ENCODE results near the gene ZNF484. TPM values are rescaled to one million over a fixed set of nuclear protein-coding genes. Genes with fewer than 3 reads are reported as not detected.
"Not testable (repeated sequence)": the region's sequence is repeated elsewhere in the genome, so short reads cannot be mapped to it uniquely, and the experiment has no call there.

Gene ZNF484
- total RNA-seq, 1 experiment from 2014 or later: 12.7 TPM

GRCh38 chr9:92809629-92810326 lies 68.1 kb downstream of the ZNF484 start:
- H3K27me3 ChIP-seq (replicated peaks; ENCODE audit: insufficient read depth, low read depth, low read length, poor library complexity): peaks cover 99% of the 10 kb centered on the region
- CTCF ChIA-PET; H3K4me3 ChIP-seq (ENCODE audit: low read depth, low read length, poor library complexity, severe bottlenecking); H3K27ac ChIP-seq (ENCODE audit: low read depth, low read length, poor library complexity, severe bottlenecking); H3K36me3 ChIP-seq (ENCODE audit: insufficient read depth, low read length, poor library complexity, severe bottlenecking); DNase-seq (ENCODE audit: low spot score); intact Hi-C loops (cut with micrococcal nuclease; ENCODE audit: unreplicated experiment); POLR2A ChIA-PET (ENCODE audit: low non-redundant PET); H3K9me3 ChIP-seq (ENCODE audit: low read depth, low read length, poor library complexity, severe bottlenecking); H3K4me1 ChIP-seq (ENCODE audit: insufficient read depth, low read length, poor library complexity, severe bottlenecking); BruUV-seq (replicated peaks): not testable (repeated sequence)

GRCh38 chr9:92808726-92809451 lies 68.9 kb downstream of the ZNF484 start:
- peak overlapping the region; percentile 14 for H3K4me3 ChIP-seq (ENCODE audit: low read depth, low read length, poor library complexity, severe bottlenecking)
- no TSS peak for BruUV-seq (replicated peaks)
- intact Hi-C loops (cut with micrococcal nuclease; ENCODE audit: unreplicated experiment): no loop called here
- H3K27ac ChIP-seq (ENCODE audit: low read depth, low read length, poor library complexity, severe bottlenecking): no peak overlapping the region
- CTCF ChIA-PET: interaction anchor here (0.5 to 0.6 kb wide), 2 partner anchors 480 to 661 kb away, joined by 6 read pairs; no protein-coding TSS in a partner anchor
- H3K9me3 ChIP-seq (ENCODE audit: low read depth, low read length, poor library complexity, severe bottlenecking): no peaks in the 10 kb centered on the region
- H3K36me3 ChIP-seq (ENCODE audit: insufficient read depth, low read length, poor library complexity, severe bottlenecking): no peaks in the 10 kb centered on the region
- peaks cover 98% of the 10 kb centered on the region for H3K27me3 ChIP-seq (replicated peaks; ENCODE audit: insufficient read depth, low read depth, low read length, poor library complexity)
- H3K4me1 ChIP-seq (ENCODE audit: insufficient read depth, low read length, poor library complexity, severe bottlenecking): peaks cover 10% of the 10 kb centered on the region
- TF ChIP-seq EZH2 (IDR thresholded peaks at IDR 0.05; ENCODE audit: borderline replicate concordance, low read depth, low read length, poor library complexity, severe bottlenecking) (peak; percentile 85), CTCF (conservative IDR thresholded peaks at IDR 0.05; ENCODE audit: low read depth, low read length) (peak; percentile 37)
- DNase-seq (ENCODE audit: low spot score): peak; percentile 75
- POLR2A ChIA-PET (ENCODE audit: low non-redundant PET): no interaction called here

GRCh38 chr9:92807757-92808725 lies 69.8 kb downstream of the ZNF484 start:
- peak; percentile 24 for TF ChIP-seq EZH2 (IDR thresholded peaks at IDR 0.05; ENCODE audit: borderline replicate concordance, low read depth, low read length, poor library complexity, severe bottlenecking)
- no peak for TF ChIP-seq CTCF (conservative IDR thresholded peaks at IDR 0.05; ENCODE audit: low read depth, low read length)
- BruUV-seq (replicated peaks): no TSS peak
- POLR2A ChIA-PET (ENCODE audit: low non-redundant PET): no interaction called here
- Histone ChIP-seq H3K36me3 (ENCODE audit: insufficient read depth, low read length, poor library complexity, severe bottlenecking) (no peaks in the 10 kb centered on the region), H3K27me3 (replicated peaks; ENCODE audit: insufficient read depth, low read depth, low read length, poor library complexity) (peaks cover 89% of the 10 kb centered on the region), H3K4me3 (ENCODE audit: low read depth, low read length, poor library complexity, severe bottlenecking) (no peak overlapping the region), H3K4me1 (ENCODE audit: insufficient read depth, low read length, poor library complexity, severe bottlenecking) (peaks cover 10% of the 10 kb centered on the region), H3K9me3 (ENCODE audit: low read depth, low read length, poor library complexity, severe bottlenecking) (no peaks in the 10 kb centered on the region), H3K27ac (ENCODE audit: low read depth, low read length, poor library complexity, severe bottlenecking) (no peak overlapping the region)
- CTCF ChIA-PET: no interaction called here
- intact Hi-C loops (cut with micrococcal nuclease; ENCODE audit: unreplicated experiment): no loop called here
- DNase-seq (ENCODE audit: low spot score): no peak

Data from A673 (cell line).